ENCODE results near the gene ZNF556. TPM values are rescaled to one million over a fixed set of nuclear protein-coding genes. Genes with fewer than 3 reads are reported as not detected.
"Not testable (repeated sequence)": the region's sequence is repeated elsewhere in the genome, so short reads cannot be mapped to it uniquely, and the experiment has no call there.

ZNF556 gene
- total RNA-seq, 1 donor from 2014 or later = 0.09 TPM

- H3K36me3 Mint-ChIP-seq = no peaks in the 10 kb centered on the region
- no peak for DNase-seq (ENCODE audit: low spot score in 2 of 2, unreplicated experiment in 2 of 2)
- H3K27ac Mint-ChIP-seq = no peak overlapping the region
- no peaks in the 10 kb centered on the region for H3K27me3 Mint-ChIP-seq (ENCODE audit: low read depth)
- TF ChIP-seq CTCF (IDR thresholded peaks at IDR 0.05; ENCODE audit: unreplicated experiment) = no peak
- no peak overlapping the region for H3K4me3 Mint-ChIP-seq
- H3K4me1 Mint-ChIP-seq = no peaks in the 10 kb centered on the region
- no peaks in the 10 kb centered on the region for H3K9me3 Mint-ChIP-seq
Observed at GRCh38 chr19:2888731-2889224, 21.6 kb downstream of the ZNF556 start.

- not testable (repeated sequence) for H3K4me1 Mint-ChIP-seq; H3K36me3 Mint-ChIP-seq; H3K27ac Mint-ChIP-seq; DNase-seq (ENCODE audit: low spot score in 2 of 2, unreplicated experiment in 2 of 2); H3K9me3 Mint-ChIP-seq; H3K27me3 Mint-ChIP-seq (ENCODE audit: low read depth); H3K4me3 Mint-ChIP-seq
Observed at GRCh38 chr19:2890531-2890930, 23.4 kb downstream of the ZNF556 start.

- peaks cover 16% of the 10 kb centered on the region for H3K9me3 Mint-ChIP-seq
- H3K27ac Mint-ChIP-seq = no peak overlapping the region
- no peak for DNase-seq (ENCODE audit: low spot score in 2 of 2, unreplicated experiment in 2 of 2)
- no peaks in the 10 kb centered on the region for H3K27me3 Mint-ChIP-seq (ENCODE audit: low read depth)
- H3K36me3 Mint-ChIP-seq = no peaks in the 10 kb centered on the region
- TF ChIP-seq CTCF (IDR thresholded peaks at IDR 0.05; ENCODE audit: unreplicated experiment) = no peak
- peaks cover 6% of the 10 kb centered on the region for H3K4me1 Mint-ChIP-seq
- H3K4me3 Mint-ChIP-seq = no peak overlapping the region
Observed at GRCh38 chr19:2896694-2897093, 29.6 kb downstream of the ZNF556 start.

- Mint-ChIP-seq H3K27ac (peak within 1 kb of the TSS; percentile 97), H3K9me3 (peaks cover 13% of the 10 kb centered on the region), H3K4me3 (peak within 1 kb of the TSS; percentile 98), H3K36me3 (no peaks in the 10 kb centered on the region), H3K27me3 (ENCODE audit: low read depth) (no peaks in the 10 kb centered on the region), H3K4me1 (peaks cover 8% of the 10 kb centered on the region)
- TF ChIP-seq CTCF (IDR thresholded peaks at IDR 0.05; ENCODE audit: unreplicated experiment) = no peak
- DNase-seq (ENCODE audit: low spot score in 2 of 2, unreplicated experiment in 2 of 2) = peak; percentile 96 to 98
Observed at GRCh38 chr19:2900296-2901252, 33.4 kb downstream of the ZNF556 start, which contains the start of gene ZNF57. TSS of gene ZNF57 (plus strand) at chr19:2900928. CDS start at chr19:2901046, 118 bp downstream.

- no peak for DNase-seq (ENCODE audit: low spot score in 2 of 2, unreplicated experiment in 2 of 2)
- Mint-ChIP-seq H3K27me3 (ENCODE audit: low read depth) (no peaks in the 10 kb centered on the region), H3K36me3 (peaks cover 2% of the 10 kb centered on the region), H3K4me1 (peaks cover 8% of the 10 kb centered on the region), H3K4me3 (no peak overlapping the region), H3K9me3 (peaks cover 1% of the 10 kb centered on the region), H3K27ac (no peak overlapping the region)
- no peak for TF ChIP-seq CTCF (IDR thresholded peaks at IDR 0.05; ENCODE audit: unreplicated experiment)
Observed at GRCh38 chr19:2902590-2903218, 35.6 kb downstream of the ZNF556 start.

GRCh38 chr19:2903326-2903725 lies 36.2 kb downstream of the ZNF556 start:
- H3K36me3 Mint-ChIP-seq; DNase-seq (ENCODE audit: low spot score in 2 of 2, unreplicated experiment in 2 of 2); H3K27me3 Mint-ChIP-seq (ENCODE audit: low read depth); H3K4me3 Mint-ChIP-seq; H3K9me3 Mint-ChIP-seq; H3K27ac Mint-ChIP-seq; H3K4me1 Mint-ChIP-seq: not testable (repeated sequence)

Measured in mesothelial cell of epicardium (in vitro differentiated cells).